Left renal cortex interstitium (tissue), 4 donors: ENCODE results near the gene ADGRB3. TPM values are rescaled to one million over a fixed set of nuclear protein-coding genes. Genes with fewer than 3 reads are reported as not detected.

Experiments used
- DNase-seq, 4 donors: peaks; one replicate each; pipeline ENCODE4 v3.0.0-alpha.2; 2013; ENCODE audit warnings: low read depth in 4 of 4, low spot score in 2 of 4, missing footprints in 1 of 4
- polyA plus RNA-seq, 4 donors: library from polyadenylated mRNA; unstranded; fragments of 120-200 nt; gene quantifications; one replicate each; pipeline ENCODE4 v1.2.1, GENCODE V29; 2013; ENCODE audit not compliant: insufficient read length in 4 of 4

ADGRB3 gene
- polyA plus RNA-seq: 1 to 10 TPM; 2.9 to 5.5 (median 4.5) TPM

DNA sequence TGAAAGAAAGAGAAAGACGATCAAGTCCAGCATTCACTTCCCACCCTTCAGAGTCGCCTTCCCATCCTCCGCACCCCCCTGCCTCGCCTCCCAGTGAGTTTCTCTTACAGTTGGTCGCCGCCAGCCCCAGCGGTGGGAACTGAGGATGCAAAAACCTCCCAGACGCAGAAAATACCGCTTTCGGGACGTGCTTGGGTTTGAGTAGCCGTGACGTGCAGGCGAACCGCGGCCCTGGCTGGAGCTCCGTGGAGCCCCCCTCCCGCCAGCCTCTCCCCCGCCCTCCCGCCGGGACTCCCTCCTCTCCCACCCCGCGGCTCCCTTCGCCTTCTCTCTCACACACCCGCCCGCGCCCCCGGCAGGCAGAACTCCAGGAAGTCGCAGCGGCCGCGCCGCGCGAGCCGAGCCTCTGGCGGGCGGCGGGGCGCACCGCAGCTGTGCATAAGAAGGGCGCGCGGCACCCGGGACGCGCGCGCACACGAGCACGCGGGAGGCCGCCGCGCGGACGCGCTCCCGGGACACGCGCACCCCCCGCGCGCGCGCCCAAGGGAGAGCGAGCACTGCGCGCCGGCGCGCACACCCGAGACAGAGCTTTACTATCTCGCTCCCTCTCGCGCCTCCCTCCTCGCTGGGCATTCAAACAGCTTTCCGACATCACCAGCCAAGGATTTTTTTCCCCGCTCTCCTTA lies at the start of gene ADGRB3:
ADGRB3 (plus strand) TSS at position 557 of the 686 bp plus-strand sequence. CDS start 3,394 bp downstream, outside the sequence.
- DNase-seq: peak; percentile 71 to 82 (median 76)

GRCh38 chr6:68593558-68593957 lies 41.5 kb upstream of the ADGRB3 start:
- no peak for DNase-seq

DNA sequence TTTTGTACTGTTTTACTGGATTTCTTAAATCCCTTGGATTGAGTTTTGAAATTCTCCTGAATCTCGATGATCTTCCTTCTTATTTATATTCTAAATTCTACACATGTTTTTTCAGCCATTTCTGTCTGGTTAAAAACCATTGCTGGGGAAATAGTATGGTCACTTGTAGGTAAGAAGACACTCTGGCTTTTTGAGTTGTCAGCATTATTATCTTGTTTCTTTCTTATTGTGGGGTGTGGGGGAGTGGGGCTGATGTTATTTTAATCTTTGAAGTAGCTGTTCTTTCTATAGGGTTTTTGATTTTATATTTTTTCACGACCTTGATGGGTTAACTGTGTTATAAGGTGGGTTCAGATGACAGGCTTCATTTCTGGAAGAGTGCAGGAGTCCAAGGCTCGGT lies 37.4 kb upstream of the ADGRB3 start:
- DNase-seq: no peak

DNA sequence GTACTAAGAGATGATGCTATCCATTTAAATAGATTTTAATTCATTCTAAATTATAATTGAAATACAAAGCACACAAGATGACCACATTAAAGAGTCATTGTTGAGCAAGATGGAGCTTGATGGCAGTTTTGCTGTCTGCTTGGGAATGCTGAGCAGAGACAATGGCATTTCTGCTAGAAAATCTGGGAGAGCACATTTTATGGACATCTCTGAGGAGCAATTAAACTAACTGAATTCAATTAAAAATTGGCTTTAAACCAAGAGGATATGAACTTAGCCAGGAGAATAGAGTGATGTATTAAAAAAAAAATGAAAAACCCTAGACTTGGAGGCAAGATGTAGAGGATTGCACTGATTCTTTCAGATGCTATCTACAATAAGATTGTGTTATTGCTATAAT lies 19.1 kb upstream of the ADGRB3 start:
- no peak for DNase-seq

GRCh38 chr6:68625998-68626397 lies 9.1 kb upstream of the ADGRB3 start:
- no peak for DNase-seq

GRCh38 chr6:68628161-68628560 lies 6.9 kb upstream of the ADGRB3 start:
- DNase-seq: no peak

GRCh38 chr6:68632734-68633133 lies 2.3 kb upstream of the ADGRB3 start:
- no peak for DNase-seq

GRCh38 chr6:68633281-68633971 lies 1.7 kb upstream of the ADGRB3 start:
- DNase-seq: no peak

DNA sequence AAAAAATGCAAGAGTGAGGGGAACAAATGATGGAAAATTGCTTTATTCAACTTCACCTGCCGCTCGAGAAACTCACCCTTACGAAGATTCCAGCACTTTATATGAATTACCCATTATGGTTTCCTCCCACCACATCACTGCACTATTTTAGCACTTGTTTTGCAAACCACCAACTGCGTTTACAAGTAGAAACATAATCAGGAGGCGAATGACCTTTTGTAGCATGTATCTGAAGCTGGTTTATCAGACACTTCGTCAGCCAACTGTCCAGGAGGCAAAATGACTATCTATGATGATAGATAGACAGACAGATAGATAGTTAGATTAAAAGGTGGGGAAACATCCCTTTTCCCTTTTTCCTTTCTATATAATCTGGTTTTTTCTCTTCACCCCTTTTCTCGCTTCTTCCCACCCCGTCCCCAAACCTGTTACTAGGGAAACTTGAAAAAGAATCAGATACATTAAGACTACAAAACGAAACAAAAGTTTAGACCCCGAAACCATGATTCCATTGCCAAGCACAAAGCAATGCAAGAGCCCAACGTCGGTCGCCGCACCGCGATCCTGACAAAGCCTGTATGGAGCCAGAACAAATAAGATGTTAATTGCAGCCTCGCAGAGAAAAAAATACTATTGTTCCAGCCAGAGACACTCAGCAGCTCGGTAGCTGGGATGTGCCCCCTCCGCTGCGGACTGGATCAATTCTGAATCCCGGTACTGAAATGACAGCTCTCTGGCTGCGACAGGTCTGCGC lies 933 bp upstream of the ADGRB3 start:
- DNase-seq: no peak

GRCh38 chr6:68635412-68635705 lies 277 bp downstream of the ADGRB3 start:
- no peak for DNase-seq

- no peak for DNase-seq
Observed at GRCh38 chr6:68635706-68636513, 828 bp downstream of the ADGRB3 start.

- DNase-seq: no peak
Observed at GRCh38 chr6:68636666-68637065, 1.6 kb downstream of the ADGRB3 start.

- DNase-seq: no peak
Observed at GRCh38 chr6:68637071-68637470, 2.0 kb downstream of the ADGRB3 start.

DNA sequence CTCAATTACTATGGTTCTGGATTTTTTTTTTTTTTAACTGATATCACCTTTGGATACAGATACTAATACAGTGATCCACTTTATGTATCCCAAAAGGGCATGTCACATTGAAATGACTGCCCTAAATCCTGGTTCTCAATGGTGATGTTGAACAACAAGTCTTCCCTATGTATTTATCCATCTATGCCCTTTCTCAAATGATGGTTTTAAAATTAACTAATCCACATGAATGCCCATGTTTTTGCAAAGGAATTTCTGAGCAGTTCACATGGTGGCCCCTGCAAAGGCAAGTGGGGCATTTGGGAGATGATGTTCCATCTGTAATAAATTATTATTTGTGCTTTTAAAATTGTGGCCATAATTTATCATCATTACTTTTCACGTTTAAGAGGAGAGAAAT lies 2.7 kb downstream of the ADGRB3 start:
- no peak for DNase-seq

GRCh38 chr6:68638230-68638900 lies 3.3 kb downstream of the ADGRB3 start:
- DNase-seq: no peak

DNA sequence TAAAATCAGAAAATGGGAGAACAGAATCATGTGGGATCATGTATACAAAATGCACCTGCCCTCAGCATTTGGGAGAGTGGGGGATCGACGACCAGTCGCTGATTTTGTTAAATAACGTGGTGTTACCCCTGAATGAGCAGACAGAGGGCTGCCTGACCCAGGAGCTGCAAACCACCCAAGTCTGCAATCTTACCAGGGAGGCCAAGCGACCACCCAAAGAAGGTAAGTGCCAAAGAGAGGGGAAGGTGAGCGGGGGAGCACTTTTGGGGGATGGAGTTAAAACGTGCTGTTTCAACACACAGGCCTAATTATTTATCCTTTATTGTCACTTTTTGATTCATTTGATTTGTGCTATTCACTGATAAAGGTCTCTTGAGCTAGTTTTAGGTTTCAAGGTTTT lies 4.1 kb downstream of the ADGRB3 start:
- no peak for DNase-seq

DNA sequence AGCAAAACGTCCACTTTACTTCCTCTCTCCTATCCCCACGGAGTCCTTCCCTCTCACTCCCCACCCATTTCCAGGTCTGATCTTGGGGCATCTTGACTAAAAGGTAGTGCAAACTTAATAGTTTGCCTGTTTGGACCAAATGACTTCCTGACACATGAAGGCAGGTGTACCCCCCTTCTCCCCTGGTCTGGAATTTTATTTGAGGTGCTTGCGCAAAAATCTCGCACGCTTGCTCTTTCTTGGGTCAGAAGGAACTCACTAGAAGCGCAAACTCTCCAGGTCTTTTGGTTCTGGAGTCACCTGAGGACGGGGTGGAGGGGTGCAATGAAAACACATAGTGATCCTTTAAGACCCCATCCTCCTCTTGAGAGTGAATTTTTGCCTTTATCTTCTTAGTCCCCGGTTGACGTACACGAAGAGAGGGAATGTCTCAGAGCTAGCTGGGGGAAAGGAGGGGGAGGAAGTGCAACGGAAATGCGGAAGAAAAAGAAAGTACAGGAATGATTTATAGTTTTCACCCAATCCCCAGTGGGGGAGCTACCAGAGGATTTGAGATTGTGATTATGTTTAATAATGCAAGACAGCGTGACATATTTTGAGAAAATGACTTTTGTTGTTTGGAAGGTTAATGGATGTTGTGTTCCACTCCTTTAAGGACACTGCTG lies 4.9 kb downstream of the ADGRB3 start:
- no peak for DNase-seq

DNA sequence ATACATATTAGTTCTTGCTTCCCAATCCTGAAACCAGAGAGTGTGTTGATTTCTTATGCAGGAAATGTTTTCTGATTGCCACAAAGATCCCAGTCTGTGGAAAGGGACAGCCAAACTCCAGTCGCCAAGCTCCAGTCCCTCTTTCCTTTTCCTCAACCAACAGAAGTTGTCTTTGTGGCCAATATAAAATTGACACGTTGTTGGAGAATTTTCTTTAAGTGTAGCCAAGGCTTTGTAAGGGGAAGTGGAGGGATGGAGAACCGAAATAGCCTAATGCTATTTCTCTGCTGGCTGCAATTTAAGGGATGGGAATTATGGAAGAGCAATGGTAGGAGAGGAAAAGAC lies 5.4 kb downstream of the ADGRB3 start:
- no peak for DNase-seq

DNA sequence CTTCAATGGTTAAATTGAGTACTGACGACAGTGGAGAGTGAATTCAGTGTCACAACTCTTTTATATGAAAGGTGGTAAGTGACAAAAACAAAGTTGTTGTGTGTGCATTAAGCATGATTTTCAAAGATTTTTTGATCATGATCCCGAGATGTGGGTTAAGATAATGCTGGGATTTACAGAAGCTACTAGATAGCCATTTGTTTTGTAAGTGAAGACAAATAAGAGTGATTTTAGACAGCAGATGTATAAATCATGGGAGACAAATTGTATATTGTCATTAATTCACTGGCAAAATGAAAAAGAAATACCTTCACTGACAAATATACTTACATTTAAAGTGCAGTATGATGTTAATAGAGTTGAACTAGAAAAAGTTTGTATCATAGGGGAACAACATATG lies 6.1 kb downstream of the ADGRB3 start:
- DNase-seq: no peak

- no peak for DNase-seq
Observed at GRCh38 chr6:68642081-68642480, 7.0 kb downstream of the ADGRB3 start.
